Neural progenitor cell (in vitro differentiated cells): ENCODE results near the gene RNU6-8.

Experiments
- EZH2 ChIP-seq: fragments of 200-600 bp; sonication (generic); IDR thresholded peaks from 2 replicates; pipeline ENCODE4 v1.6.1; 2017; ENCODE audit warnings: antibody characterized with exemption, mild to moderate bottlenecking, moderate library complexity
- TF ChIP-seq, protein P1 (sequence below): fragments of 200-600 bp; sonication (generic); IDR thresholded peaks from 2 replicates; pipeline ENCODE4 v1.5.1; 2017; ENCODE audit warnings: antibody characterized with exemption, mild to moderate bottlenecking

- TF ChIP-seq EZH2 = no peak
- TF ChIP-seq, protein P1, sequence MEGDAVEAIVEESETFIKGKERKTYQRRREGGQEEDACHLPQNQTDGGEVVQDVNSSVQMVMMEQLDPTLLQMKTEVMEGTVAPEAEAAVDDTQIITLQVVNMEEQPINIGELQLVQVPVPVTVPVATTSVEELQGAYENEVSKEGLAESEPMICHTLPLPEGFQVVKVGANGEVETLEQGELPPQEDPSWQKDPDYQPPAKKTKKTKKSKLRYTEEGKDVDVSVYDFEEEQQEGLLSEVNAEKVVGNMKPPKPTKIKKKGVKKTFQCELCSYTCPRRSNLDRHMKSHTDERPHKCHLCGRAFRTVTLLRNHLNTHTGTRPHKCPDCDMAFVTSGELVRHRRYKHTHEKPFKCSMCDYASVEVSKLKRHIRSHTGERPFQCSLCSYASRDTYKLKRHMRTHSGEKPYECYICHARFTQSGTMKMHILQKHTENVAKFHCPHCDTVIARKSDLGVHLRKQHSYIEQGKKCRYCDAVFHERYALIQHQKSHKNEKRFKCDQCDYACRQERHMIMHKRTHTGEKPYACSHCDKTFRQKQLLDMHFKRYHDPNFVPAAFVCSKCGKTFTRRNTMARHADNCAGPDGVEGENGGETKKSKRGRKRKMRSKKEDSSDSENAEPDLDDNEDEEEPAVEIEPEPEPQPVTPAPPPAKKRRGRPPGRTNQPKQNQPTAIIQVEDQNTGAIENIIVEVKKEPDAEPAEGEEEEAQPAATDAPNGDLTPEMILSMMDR = no peak
Observed at GRCh38 chr14:32203928-32204357, 874 bp upstream of the RNU6-8 start.
